B cell (primary cell): Measurements from ENCODE around the gene CHIC2. TPM values are rescaled to one million over a fixed set of nuclear protein-coding genes. Genes with fewer than 3 reads are reported as not detected.

Source experiments
- ATAC-seq: fragments of 200-7000 bp; cut with Tn5 transposase; one replicate; pipeline ENCODE4 v1.10.0; 2021; ENCODE audit warnings: low read depth, mild to moderate bottlenecking, moderate number of reproducible peaks, moderate library complexity
- CTCF ChIA-PET: fragments of 350-600 bp; sonication (Branson Sonifier 250); formaldehyde crosslinking; loops from one replicate; lab custom pipeline; 2021; ENCODE audit warnings: antibody characterized with exemption, inconsistent platforms; lab: Charles Lee
- POLR2A ChIA-PET: fragments of 350-600 bp; sonication (Branson Sonifier 250); formaldehyde crosslinking; loops from one replicate; lab custom pipeline; 2021; ENCODE audit warnings: antibody characterized with exemption; lab: Charles Lee
- DNase-seq: peaks from one replicate; pipeline ENCODE4 v3.0.0; 2013
- H2AFZ ChIP-seq: 2 replicates; pipeline ENCODE4 v1.6.1; 2012; ENCODE audit warnings: mild to moderate bottlenecking, low read depth, low read length; ENCODE audit not compliant: insufficient read depth, poor library complexity, severe bottlenecking
- H3K27ac ChIP-seq, 2 donors: 1 replicate in 1 of 2; 2 replicates in 1 of 2; pipeline ENCODE4 v1.5.1; 2012 to 2013; ENCODE audit warnings: low read length in 2 of 2, mild to moderate bottlenecking in 2 of 2, moderate library complexity in 1 of 2
- H3K27me3 ChIP-seq, 4 experiments: fragments of 200-600 bp in 1 of 4; sonication (generic) in 1 of 4; replicated peaks in 1 of 4; 1 replicate in 2 of 4; 2 replicates in 2 of 4; pipeline versions ENCODE4 v1.6.1 to v1.7.0; 2013 to 2016; ENCODE audit warnings: low read length in 3 of 4, mild to moderate bottlenecking in 2 of 4, mixed read lengths in 1 of 4, moderate library complexity in 1 of 4; ENCODE audit not compliant: insufficient read depth in 4 of 4, control insufficient read depth in 3 of 4; ENCODE audit errors: control extremely low read depth in 1 of 4
- H3K36me3 ChIP-seq, 2 experiments: replicated peaks in 1 of 2; 1 replicate in 1 of 2; 2 replicates in 1 of 2; pipeline versions ENCODE4 v1.6.1 to v1.7.1; 2013; ENCODE audit warnings: low read length in 1 of 2; ENCODE audit not compliant: insufficient read depth in 2 of 2, control insufficient read depth in 1 of 2; ENCODE audit errors: control extremely low read depth in 1 of 2, extremely low read depth in 1 of 2
- H3K4me1 ChIP-seq, 2 donors: fragments of 200-600 bp in 1 of 2; sonication (generic) in 1 of 2; 1 replicate in 1 of 2; 2 replicates in 1 of 2; pipeline versions ENCODE4 v1.5.1 to v1.6.1; 2013 to 2017; ENCODE audit warnings: low read length in 2 of 2; ENCODE audit not compliant: control insufficient read depth in 2 of 2, insufficient read depth in 2 of 2
- H3K4me2 ChIP-seq: replicated peaks from 2 replicates; pipeline ENCODE3; 2012; ENCODE audit warnings: mild to moderate bottlenecking, low read depth, low read length; ENCODE audit not compliant: poor library complexity, severe bottlenecking
- H3K4me3 ChIP-seq, 5 experiments: fragments of 200-600 bp in 1 of 5; sonication (generic) in 1 of 5; 1 replicate in 3 of 5; 2 replicates in 2 of 5; pipeline versions ENCODE4 v1.5.1 to v1.7.0; 2011 to 2016; ENCODE audit warnings: low read length in 4 of 5, mild to moderate bottlenecking in 4 of 5, low read depth in 2 of 5, control low read depth in 1 of 5, moderate library complexity in 1 of 5; ENCODE audit not compliant: insufficient read depth in 1 of 5; ENCODE audit errors: control extremely low read depth in 1 of 5, extremely low read depth in 1 of 5
- H3K79me2 ChIP-seq: fragments of 200-600 bp; sonication (generic); one replicate; pipeline ENCODE4 v1.6.0; 2016; ENCODE audit warnings: low read length; ENCODE audit not compliant: control insufficient read depth, insufficient read depth
- H3K9ac ChIP-seq: fragments of 200-600 bp; sonication (generic); 2 replicates; pipeline ENCODE4 v1.6.1; 2017; ENCODE audit warnings: mild to moderate bottlenecking, low read length, moderate library complexity
- H3K9me3 ChIP-seq, 3 donors: one replicate each; pipeline versions ENCODE4 v1.6.1 to v1.7.1; 2013; ENCODE audit warnings: low read length in 2 of 3; ENCODE audit not compliant: control insufficient read depth in 2 of 3, insufficient read depth in 1 of 3; ENCODE audit errors: control extremely low read depth in 1 of 3
- H4K20me1 ChIP-seq: 2 replicates; pipeline ENCODE4 v1.6.0; 2012; ENCODE audit warnings: mild to moderate bottlenecking, low read length; ENCODE audit not compliant: insufficient read depth, control insufficient read depth, poor library complexity, severe bottlenecking
- H3K27ac Mint-ChIP-seq: one replicate; pipeline ENCODE4 v1.8.0; 2021; ENCODE audit warnings: mixed read lengths
- H3K27me3 Mint-ChIP-seq: one replicate; pipeline ENCODE4 v1.8.0; 2021; ENCODE audit warnings: mixed read lengths
- H3K4me1 Mint-ChIP-seq: one replicate; pipeline ENCODE4 v1.8.0; 2021; ENCODE audit warnings: mixed read lengths
- H3K4me3 Mint-ChIP-seq: one replicate; pipeline ENCODE4 v1.8.0; 2021; ENCODE audit warnings: mixed read lengths
- H3K9me3 Mint-ChIP-seq: one replicate; pipeline ENCODE4 v1.8.0; 2022; ENCODE audit warnings: mixed read lengths; ENCODE audit not compliant: insufficient read depth
- EZH2 ChIP-seq: IDR thresholded peaks from 2 replicates; pipeline ENCODE4 v1.6.1; 2012; ENCODE audit warnings: borderline replicate concordance, low read depth, mild to moderate bottlenecking, moderate library complexity, low read length; ENCODE audit not compliant: insufficient read depth, poor library complexity, severe bottlenecking
- WGBS: methylation state at CpG from one replicate; pipeline ENCODE4 v1.1.5; 2013; ENCODE audit warnings: missing lambda C conversion rate; ENCODE audit not compliant: insufficient coverage; 5-methylcytosine and 5-hydroxymethylcytosine counted together
- intact Hi-C: fragments of 100-400 bp; cut with micrococcal nuclease; formaldehyde crosslinking; loops from one replicate; pipeline ENCODE4 v1.10.0; 2022
- polyA plus RNA-seq: library from polyadenylated mRNA; depleted of rRNA; stranded (reverse); fragments of >200 nt; gene quantifications from 2 replicates; pipeline ENCODE4 v1.2.3, GENCODE V29; 2012
- total RNA-seq, 2 donors: library from RNA; stranded (reverse); fragments of 120-200 nt in 1 of 2; gene quantifications; 1 replicate in 1 of 2; 2 replicates in 1 of 2; pipeline versions ENCODE4 v1.2.3 to v1.2.4, GENCODE V29; 2013 to 2022
- TF ChIP-seq, protein P1 (sequence below): fragments of 200-600 bp; IDR thresholded peaks from one replicate; pipeline ENCODE4 v1.8.0; 2022; ENCODE audit warnings: antibody characterized with exemption, mild to moderate bottlenecking

CHIC2 gene
- total and polyA plus RNA-seq, 2 donors (not counting 1 experiment from before 2014, with no cell fraction given) = 20.2 to 37.7 TPM

DNA sequence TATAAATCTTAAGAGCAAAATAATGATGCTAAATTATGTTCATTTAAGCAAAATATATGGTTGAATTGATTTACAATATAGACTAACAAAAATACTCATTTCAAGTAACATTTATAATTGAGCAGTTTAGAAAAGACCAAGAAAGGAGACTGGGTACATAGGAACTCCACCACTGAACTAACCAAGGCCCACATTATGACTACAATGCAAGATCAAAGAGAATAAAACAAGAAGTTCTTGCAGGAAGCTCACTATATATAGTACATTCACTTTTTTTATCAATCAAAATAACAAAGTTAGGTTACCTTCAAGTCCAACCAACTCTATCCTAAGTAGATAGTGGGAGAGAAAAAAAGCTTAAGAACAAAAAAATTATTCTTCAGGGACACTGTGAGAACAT, 8.0 kb downstream of the CHIC2 start:
- Histone ChIP-seq H2AFZ (no peak overlapping the region), H3K4me1 (peaks cover 26 to 31% of the 10 kb centered on the region in 2 donors), H3K4me3 (no peak overlapping the region), H3K9me3 (no peaks in the 10 kb centered on the region), H3K4me2 (peak overlapping the region; percentile 44), H3K27ac (no peak overlapping the region), H3K79me2 (peaks cover 92% of the 10 kb centered on the region), H4K20me1 (peaks cover 96% of the 10 kb centered on the region), H3K36me3 (no peaks in the 10 kb centered on the region), H3K27me3 (no peaks in the 10 kb centered on the region), H3K9ac (no peak overlapping the region)
- H3K9me3 Mint-ChIP-seq = no peaks in the 10 kb centered on the region
- intact Hi-C loops = no loop called here
- H3K4me3 Mint-ChIP-seq = no peak overlapping the region
- H3K27ac Mint-ChIP-seq = no peak overlapping the region
- TF ChIP-seq EZH2 = no peak
- TF ChIP-seq, protein P1, sequence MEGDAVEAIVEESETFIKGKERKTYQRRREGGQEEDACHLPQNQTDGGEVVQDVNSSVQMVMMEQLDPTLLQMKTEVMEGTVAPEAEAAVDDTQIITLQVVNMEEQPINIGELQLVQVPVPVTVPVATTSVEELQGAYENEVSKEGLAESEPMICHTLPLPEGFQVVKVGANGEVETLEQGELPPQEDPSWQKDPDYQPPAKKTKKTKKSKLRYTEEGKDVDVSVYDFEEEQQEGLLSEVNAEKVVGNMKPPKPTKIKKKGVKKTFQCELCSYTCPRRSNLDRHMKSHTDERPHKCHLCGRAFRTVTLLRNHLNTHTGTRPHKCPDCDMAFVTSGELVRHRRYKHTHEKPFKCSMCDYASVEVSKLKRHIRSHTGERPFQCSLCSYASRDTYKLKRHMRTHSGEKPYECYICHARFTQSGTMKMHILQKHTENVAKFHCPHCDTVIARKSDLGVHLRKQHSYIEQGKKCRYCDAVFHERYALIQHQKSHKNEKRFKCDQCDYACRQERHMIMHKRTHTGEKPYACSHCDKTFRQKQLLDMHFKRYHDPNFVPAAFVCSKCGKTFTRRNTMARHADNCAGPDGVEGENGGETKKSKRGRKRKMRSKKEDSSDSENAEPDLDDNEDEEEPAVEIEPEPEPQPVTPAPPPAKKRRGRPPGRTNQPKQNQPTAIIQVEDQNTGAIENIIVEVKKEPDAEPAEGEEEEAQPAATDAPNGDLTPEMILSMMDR = no peak
- H3K4me1 Mint-ChIP-seq = peaks cover 55% of the 10 kb centered on the region
- ChIA-PET POLR2A (no interaction called here), CTCF (no interaction called here)
- DNase-seq (no peak), ATAC-seq (no peak)
- H3K27me3 Mint-ChIP-seq = no peaks in the 10 kb centered on the region

DNA sequence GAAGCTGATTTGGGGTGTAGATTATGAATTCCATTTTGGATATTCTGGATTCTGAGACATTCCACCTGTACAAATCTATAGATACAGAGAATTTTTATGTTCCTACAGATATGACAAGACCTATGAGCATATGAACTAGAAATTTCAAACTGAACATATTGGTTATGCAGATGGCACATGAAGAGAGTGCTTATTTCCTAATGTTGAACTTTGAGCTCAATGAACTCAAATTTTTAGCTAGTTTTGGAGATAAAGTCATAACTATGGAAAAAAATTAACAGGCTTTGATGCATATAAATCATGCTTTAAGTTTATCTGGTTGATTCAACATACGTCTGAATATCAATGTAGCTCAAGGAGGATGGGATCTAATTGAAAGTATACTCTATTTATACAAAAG, 8.9 kb downstream of the CHIC2 start:
- ChIA-PET POLR2A (interaction anchor here (0.6 kb wide), 1 partner anchor 272 kb away, joined by 3 read pairs; no protein-coding TSS in a partner anchor), CTCF (no interaction called here)
- Histone ChIP-seq H3K4me1 (peaks cover 26 to 29% of the 10 kb centered on the region in 2 donors), H3K9ac (no peak overlapping the region), H3K4me3 (no peak overlapping the region), H3K27me3 (no peaks in the 10 kb centered on the region), H3K79me2 (peaks cover 89% of the 10 kb centered on the region), H2AFZ (no peak overlapping the region), H3K27ac (no peak overlapping the region), H3K36me3 (no peaks in the 10 kb centered on the region), H3K9me3 (no peaks in the 10 kb centered on the region), H4K20me1 (peaks cover 96% of the 10 kb centered on the region), H3K4me2 (no peak overlapping the region)
- H3K4me3 Mint-ChIP-seq = no peak overlapping the region
- H3K4me1 Mint-ChIP-seq = peaks cover 55% of the 10 kb centered on the region
- H3K27me3 Mint-ChIP-seq = no peaks in the 10 kb centered on the region
- H3K9me3 Mint-ChIP-seq = no peaks in the 10 kb centered on the region
- ATAC-seq (no peak), DNase-seq (no peak)
- intact Hi-C loops = no loop called here
- H3K27ac Mint-ChIP-seq = no peak overlapping the region
- TF ChIP-seq, protein P1 = no peak
- TF ChIP-seq EZH2 = no peak
- WGBS = no CpG with 5 or more reads among the region's 1 CpG
